Uterus (tissue), 4 donors: ENCODE data around the gene SPDEF. TPM values are rescaled to one million over a fixed set of nuclear protein-coding genes. Genes with fewer than 3 reads are reported as not detected.

Source experiments
- DNase-seq, 2 donors: peaks; one replicate each; pipeline ENCODE4 v3.0.0-alpha.2; 2019 to 2020
- H3K27ac ChIP-seq, 2 donors: fragments of 200-600 bp; sonication (generic); 1 replicate in 1 of 2; 2 replicates in 1 of 2; pipeline ENCODE4 v1.5.1; 2016 to 2018
- H3K27me3 ChIP-seq, 2 donors: fragments of 200-600 bp; sonication (generic); one replicate each; pipeline ENCODE4 v1.5.1; 2018 to 2019; ENCODE audit warnings: control low read depth in 1 of 2
- H3K36me3 ChIP-seq, 2 donors: fragments of 200-600 bp; sonication (generic); one replicate each; pipeline ENCODE4 v1.5.1; 2019; ENCODE audit warnings: control low read depth in 1 of 2
- H3K4me1 ChIP-seq, 2 donors: fragments of 200-600 bp; sonication (generic); one replicate each; pipeline ENCODE4 v1.5.1; 2018 to 2019; ENCODE audit warnings: control low read depth in 1 of 2
- H3K4me3 ChIP-seq, 2 donors: fragments of 200-600 bp; sonication (generic); 1 replicate in 1 of 2; 2 replicates in 1 of 2; pipeline ENCODE4 v1.5.1; 2018 to 2019; ENCODE audit warnings: mild to moderate bottlenecking in 1 of 2
- H3K9me3 ChIP-seq, 2 donors: fragments of 200-600 bp; sonication (generic); one replicate each; pipeline ENCODE4 v1.5.1; 2019; ENCODE audit warnings: control low read depth in 1 of 2
- POLR2A ChIP-seq, 2 donors: fragments of 450-650 bp; IDR thresholded peaks; one replicate each; pipeline ENCODE4 v1.6.1; 2016; ENCODE audit warnings: antibody characterized with exemption in 2 of 2, mild to moderate bottlenecking in 1 of 2, moderate library complexity in 1 of 2
- intact Hi-C: fragments of 100-400 bp; cut with DNase I; formaldehyde crosslinking; loops from one replicate; pipeline ENCODE4 v1.15.1; 2023; ENCODE audit warnings: low total_unique reads
- total RNA-seq, 4 donors: library from RNA; depleted of rRNA in 3 of 4; stranded (reverse); fragments of >200 nt in 3 of 4; gene quantifications; one replicate each; pipeline versions ENCODE4 v1.1.0 to v1.2.4, GENCODE V29; 2014 to 2023
- TF ChIP-seq, protein P1 (sequence below), 4 experiments: fragments of 200-600 bp in 2 of 4; fragments of 450-650 bp in 2 of 4; sonication (generic) in 2 of 4; IDR thresholded peaks; one replicate each; pipeline ENCODE4 v1.5.1; 2016 to 2019; ENCODE audit warnings: antibody characterized with exemption in 4 of 4, mild to moderate bottlenecking in 2 of 4, moderate library complexity in 1 of 4
- donor health status: DM: yes; HTN: yes; CAD: no.

SPDEF gene
- total RNA-seq, 4 donors from 2014 or later, result 0.52 to 1.5 TPM; not detected in 2

DNA sequence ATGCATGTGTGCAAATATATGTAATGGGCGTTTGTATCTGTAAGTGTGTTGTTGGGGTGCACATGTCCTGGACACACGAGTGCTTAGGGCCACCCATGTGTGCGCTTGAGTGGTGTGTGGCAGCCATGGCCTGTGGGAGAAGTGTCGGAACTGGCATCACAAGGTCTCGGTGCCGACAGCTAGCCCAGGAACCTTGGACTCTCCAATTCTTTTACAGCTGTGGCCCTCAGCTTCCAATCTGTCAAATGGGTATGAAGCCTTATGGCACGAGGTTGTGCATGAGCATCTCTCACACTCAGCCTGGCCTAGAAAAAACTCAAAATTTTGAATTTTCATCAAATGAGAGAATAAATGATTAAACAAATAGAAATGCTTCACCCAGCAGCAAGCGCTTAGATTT is 42.0 kb downstream of the SPDEF start:
- DNase-seq, result no peak

DNA sequence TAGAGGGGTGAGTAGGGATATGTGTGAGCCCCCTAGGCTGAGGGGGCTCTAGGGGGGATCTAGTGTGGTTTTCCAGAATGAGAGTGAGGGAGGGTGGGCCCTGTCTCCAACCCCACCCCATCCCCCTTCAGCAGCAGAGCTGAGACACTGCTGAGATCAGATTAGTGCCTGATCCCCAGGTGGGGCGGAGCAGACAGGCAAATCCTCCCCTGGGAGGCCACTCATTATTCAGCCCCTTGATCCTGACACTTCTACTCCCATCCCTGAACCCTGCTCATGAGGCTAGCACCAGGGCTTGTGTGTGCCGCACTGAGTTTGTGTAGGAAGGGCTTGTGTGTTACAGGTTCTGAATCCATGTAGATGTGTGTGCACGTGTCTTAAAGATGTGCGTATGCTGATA is 42.5 kb downstream of the SPDEF start:
- Histone ChIP-seq H3K4me1 (no peaks in the 10 kb centered on the region), H3K36me3 (no peaks in the 10 kb centered on the region), H3K27ac (no peak overlapping the region), H3K4me3 (no peak overlapping the region), H3K27me3 (no peaks in the 10 kb centered on the region), H3K9me3 (no peaks in the 10 kb centered on the region)
- intact Hi-C loops, result no loop called here
- TF ChIP-seq POLR2A (IDR thresholded peaks at IDR 0.05), result no peak
- TF ChIP-seq, protein P1, sequence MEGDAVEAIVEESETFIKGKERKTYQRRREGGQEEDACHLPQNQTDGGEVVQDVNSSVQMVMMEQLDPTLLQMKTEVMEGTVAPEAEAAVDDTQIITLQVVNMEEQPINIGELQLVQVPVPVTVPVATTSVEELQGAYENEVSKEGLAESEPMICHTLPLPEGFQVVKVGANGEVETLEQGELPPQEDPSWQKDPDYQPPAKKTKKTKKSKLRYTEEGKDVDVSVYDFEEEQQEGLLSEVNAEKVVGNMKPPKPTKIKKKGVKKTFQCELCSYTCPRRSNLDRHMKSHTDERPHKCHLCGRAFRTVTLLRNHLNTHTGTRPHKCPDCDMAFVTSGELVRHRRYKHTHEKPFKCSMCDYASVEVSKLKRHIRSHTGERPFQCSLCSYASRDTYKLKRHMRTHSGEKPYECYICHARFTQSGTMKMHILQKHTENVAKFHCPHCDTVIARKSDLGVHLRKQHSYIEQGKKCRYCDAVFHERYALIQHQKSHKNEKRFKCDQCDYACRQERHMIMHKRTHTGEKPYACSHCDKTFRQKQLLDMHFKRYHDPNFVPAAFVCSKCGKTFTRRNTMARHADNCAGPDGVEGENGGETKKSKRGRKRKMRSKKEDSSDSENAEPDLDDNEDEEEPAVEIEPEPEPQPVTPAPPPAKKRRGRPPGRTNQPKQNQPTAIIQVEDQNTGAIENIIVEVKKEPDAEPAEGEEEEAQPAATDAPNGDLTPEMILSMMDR (IDR thresholded peaks at IDR 0.05), result no peak
- DNase-seq, result no peak

More for the DNA sequence above, 42.0 kb downstream of the SPDEF start:
- Histone ChIP-seq H3K9me3 (no peaks in the 10 kb centered on the region), H3K27ac (no peak overlapping the region), H3K4me3 (no peak overlapping the region), H3K4me1 (no peaks in the 10 kb centered on the region), H3K36me3 (no peaks in the 10 kb centered on the region), H3K27me3 (no peaks in the 10 kb centered on the region)
- no peak for TF ChIP-seq POLR2A (IDR thresholded peaks at IDR 0.05)
- TF ChIP-seq, protein P1 (IDR thresholded peaks at IDR 0.05), result no peak
- intact Hi-C loops, result no loop called here

DNA sequence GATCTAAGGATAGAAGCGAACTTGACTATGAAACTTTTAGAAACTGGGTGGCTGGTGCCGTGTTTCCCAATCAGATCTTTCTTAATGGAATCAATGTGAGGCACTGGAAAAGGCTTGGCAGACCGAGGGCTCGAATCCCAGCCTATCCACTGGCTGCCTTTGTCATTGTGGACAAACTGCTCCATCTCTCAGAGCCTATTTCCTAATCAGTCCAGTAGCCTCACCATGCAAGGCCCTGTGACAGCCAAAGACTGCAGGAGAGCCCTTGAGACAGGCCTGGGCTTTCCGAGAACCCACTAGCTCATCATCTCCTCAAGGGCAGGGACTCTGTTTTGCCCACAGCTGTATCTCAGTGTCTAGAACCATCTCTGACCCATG is 43.4 kb downstream of the SPDEF start:
- H3K9me3 ChIP-seq, result no peaks in the 10 kb centered on the region
- DNase-seq, result no peak
- no peaks in the 10 kb centered on the region for H3K4me1 ChIP-seq
- intact Hi-C loops, result no loop called here
- no peaks in the 10 kb centered on the region for H3K27me3 ChIP-seq
- H3K36me3 ChIP-seq, result no peaks in the 10 kb centered on the region
- no peak for TF ChIP-seq POLR2A (IDR thresholded peaks at IDR 0.05)
- TF ChIP-seq, protein P1 (IDR thresholded peaks at IDR 0.05), result no peak
- H3K27ac ChIP-seq, result no peak overlapping the region
- H3K4me3 ChIP-seq, result no peak overlapping the region

DNA sequence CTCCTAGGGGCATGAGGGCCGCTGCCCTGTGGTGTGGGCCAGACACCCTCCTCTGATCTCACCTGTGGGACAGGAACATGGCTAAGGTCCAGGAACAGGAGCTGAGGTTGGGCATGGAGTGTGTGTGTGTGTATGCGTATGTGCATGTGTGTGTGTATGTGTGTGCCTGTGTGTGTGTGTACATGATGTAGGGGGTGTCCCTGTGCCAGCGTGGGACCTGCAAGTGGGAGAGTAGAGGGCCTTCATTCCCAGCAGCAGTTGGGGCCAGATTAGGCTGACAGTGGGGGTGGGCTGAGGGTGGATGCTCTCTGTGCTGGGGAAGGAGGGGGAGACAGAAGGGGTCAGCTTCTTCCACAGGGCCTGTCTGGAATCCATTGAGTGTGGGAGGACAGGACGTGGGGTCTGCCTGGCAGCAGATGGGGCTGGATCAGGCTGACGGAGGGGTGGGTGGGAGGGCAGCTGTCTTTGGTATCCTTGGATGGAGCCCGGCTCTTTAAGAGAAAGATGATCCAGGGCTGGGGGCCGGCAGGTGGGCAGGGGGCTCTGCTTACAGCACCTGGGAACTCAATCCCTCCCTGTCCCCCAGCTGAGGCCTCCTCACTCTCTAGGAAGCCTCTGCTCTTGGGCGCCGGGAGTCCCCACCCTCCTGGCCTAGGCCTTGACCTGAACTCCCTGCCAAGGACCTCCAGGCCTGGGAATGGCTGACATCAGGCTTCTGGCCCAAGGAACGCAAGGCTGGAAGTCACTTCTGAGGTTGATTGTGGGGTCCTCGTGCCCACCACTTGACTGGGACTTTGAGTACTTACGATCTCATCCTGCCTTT is 44.0 kb downstream of the SPDEF start:
- Histone ChIP-seq H3K4me1 (no peaks in the 10 kb centered on the region), H3K27me3 (no peaks in the 10 kb centered on the region), H3K9me3 (no peaks in the 10 kb centered on the region), H3K27ac (no peak overlapping the region), H3K4me3 (no peak overlapping the region), H3K36me3 (no peaks in the 10 kb centered on the region)
- DNase-seq, result no peak
- intact Hi-C loops, result no loop called here
- TF ChIP-seq, protein P1 (IDR thresholded peaks at IDR 0.05), result no peak
- no peak for TF ChIP-seq POLR2A (IDR thresholded peaks at IDR 0.05)

DNA sequence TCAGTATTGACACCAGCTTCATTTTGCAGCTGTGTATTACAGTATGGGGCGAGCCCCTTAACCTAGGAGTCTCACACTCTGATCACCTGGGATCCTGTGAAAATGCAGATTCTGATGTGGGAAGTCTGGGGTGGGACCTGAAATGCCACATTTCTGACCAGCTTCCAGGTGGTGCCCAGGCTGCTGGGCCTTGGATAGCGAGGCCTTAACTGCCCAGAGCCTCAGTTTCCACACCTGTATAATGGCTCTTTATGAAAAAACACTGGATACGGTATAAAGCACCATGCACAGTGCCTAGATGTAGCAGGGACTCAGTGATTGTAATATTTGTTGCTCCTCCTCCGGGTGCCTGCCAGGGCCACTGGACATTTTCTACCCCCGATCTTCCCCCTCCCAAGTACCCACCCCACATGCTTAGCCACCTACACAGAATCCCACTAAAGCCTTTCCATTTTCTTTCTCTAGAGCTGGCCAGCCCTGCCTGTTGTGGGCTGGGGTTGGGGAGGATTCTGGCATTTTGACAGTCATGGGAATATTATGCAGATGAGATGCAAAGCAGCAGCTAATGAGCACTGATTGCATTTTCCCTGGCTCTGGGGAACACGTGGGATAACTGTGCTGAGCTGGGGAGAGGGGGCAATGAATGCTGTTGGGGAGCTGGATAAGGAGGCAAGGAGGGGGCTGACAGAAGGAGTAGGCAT is 44.8 kb downstream of the SPDEF start:
- Histone ChIP-seq H3K27ac (no peak overlapping the region), H3K27me3 (no peaks in the 10 kb centered on the region), H3K4me3 (no peak overlapping the region), H3K36me3 (no peaks in the 10 kb centered on the region), H3K4me1 (no peaks in the 10 kb centered on the region), H3K9me3 (no peaks in the 10 kb centered on the region)
- no peak for DNase-seq
- TF ChIP-seq, protein P1 (IDR thresholded peaks at IDR 0.05), result no peak
- no peak for TF ChIP-seq POLR2A (IDR thresholded peaks at IDR 0.05)
- intact Hi-C loops, result no loop called here
